ENCODE results near the gene TMEM218. TPM values are rescaled to one million over a fixed set of nuclear protein-coding genes. Genes with fewer than 3 reads are reported as not detected.

Gene TMEM218
- total and polyA plus RNA-seq, 2 donors (not counting 1 experiment from before 2014, with no cell fraction given), result 31.9 to 34.8 TPM

GRCh38 chr11:125146232-125146631 is 34.8 kb upstream of the TMEM218 start:
- Histone ChIP-seq H3K79me2 (ENCODE audit: control insufficient read depth, insufficient read depth, low read length) (no peaks in the 10 kb centered on the region), H3K9ac (ENCODE audit: insufficient read depth, low read length) (no peak overlapping the region), H3K36me3 (ENCODE audit: control insufficient read depth, insufficient read depth, low read length) (no peaks in the 10 kb centered on the region), H3K9me3 (ENCODE audit: control insufficient read depth, insufficient read depth, low read depth, low read length) (no peaks in the 10 kb centered on the region), H3K27ac (ENCODE audit: insufficient read depth, low read length) (no peak overlapping the region), H4K20me1 (ENCODE audit: control insufficient read depth, extremely low read depth, insufficient read depth, low read length) (no peaks in the 10 kb centered on the region), H3K4me1 (ENCODE audit: control insufficient read depth, extremely low read depth, insufficient read depth, low read length) (no peaks in the 10 kb centered on the region), H3K4me3 (replicated peaks in 1 of 4; ENCODE audit: control extremely low read depth in 1 of 4, insufficient read depth in 1 of 4, low read depth in 3 of 4, low read length in 4 of 4) (no peak overlapping the region), H2AFZ (ENCODE audit: low read length) (no peak overlapping the region), H3K27me3 (ENCODE audit: control insufficient read depth, insufficient read depth, low read length) (peaks cover 6% of the 10 kb centered on the region), H3K4me2 (ENCODE audit: extremely low read depth, insufficient read depth, low read length) (no peak overlapping the region)
- DNase-seq (ENCODE audit: low read depth in 2 of 2), result no peak
- TF ChIP-seq EZH2 (IDR thresholded peaks at IDR 0.05; ENCODE audit: low read length, missing control alignments), result no peak
- no peak for TF ChIP-seq CTCF (conservative IDR thresholded peaks at IDR 0.05 in 1 of 2, IDR thresholded peaks at IDR 0.05 in 1 of 2; ENCODE audit: low read depth in 1 of 2, low read length in 2 of 2)

DNA sequence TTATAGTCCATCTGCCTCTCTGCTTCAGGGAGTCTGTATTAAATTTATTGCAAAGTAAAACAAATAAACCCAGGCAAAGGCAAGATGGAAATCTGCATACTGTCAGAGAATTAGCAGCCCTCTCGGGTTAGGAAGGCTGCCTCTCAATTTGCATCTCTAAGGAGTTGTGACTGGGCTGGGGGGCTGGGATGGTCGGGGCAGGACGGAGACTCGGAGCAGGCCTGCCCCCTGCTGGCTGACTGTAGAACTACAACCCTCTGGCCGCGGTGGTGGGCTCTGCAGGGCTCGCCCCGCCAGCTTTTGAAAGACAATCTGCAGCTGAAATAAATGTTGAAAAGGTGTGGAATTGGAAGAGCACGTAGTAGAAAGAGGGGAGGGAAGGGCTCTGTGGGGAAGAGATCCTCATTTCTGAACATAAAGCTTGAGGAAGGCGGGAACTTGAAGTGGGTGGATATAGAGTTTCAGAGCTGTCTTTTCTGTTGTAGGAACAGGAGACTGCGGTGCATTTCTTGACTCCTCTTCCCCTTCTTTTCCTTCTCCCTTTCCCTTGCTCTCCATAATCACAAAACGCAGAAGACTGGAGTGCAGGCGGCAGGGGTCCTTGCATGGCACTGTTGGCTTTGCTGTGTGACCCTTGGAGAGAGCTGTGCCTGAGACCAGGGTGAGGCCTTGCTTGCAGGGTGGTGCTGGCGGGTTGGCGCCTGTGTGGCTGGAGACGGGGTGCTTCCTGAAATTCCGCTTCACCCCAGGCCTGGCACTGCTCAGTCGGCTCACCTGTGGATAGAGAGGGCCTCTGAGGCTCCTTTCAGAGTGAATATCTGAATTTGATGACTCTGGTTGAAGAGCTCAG is 30.5 kb upstream of the TMEM218 start:
- TF ChIP-seq EZH2 (IDR thresholded peaks at IDR 0.05; ENCODE audit: low read length, missing control alignments), result no peak
- peak; percentile 89 to 94 for TF ChIP-seq CTCF (conservative IDR thresholded peaks at IDR 0.05 in 1 of 2, IDR thresholded peaks at IDR 0.05 in 1 of 2; ENCODE audit: low read depth in 1 of 2, low read length in 2 of 2)
- Histone ChIP-seq H3K4me2 (ENCODE audit: extremely low read depth, insufficient read depth, low read length) (no peak overlapping the region), H3K4me1 (ENCODE audit: control insufficient read depth, extremely low read depth, insufficient read depth, low read length) (no peaks in the 10 kb centered on the region), H3K27ac (ENCODE audit: insufficient read depth, low read length) (no peak overlapping the region), H3K9ac (ENCODE audit: insufficient read depth, low read length) (no peak overlapping the region), H3K4me3 (replicated peaks in 1 of 4; ENCODE audit: control extremely low read depth in 1 of 4, insufficient read depth in 1 of 4, low read depth in 3 of 4, low read length in 4 of 4) (no peak overlapping the region), H3K79me2 (ENCODE audit: control insufficient read depth, insufficient read depth, low read length) (no peaks in the 10 kb centered on the region), H3K36me3 (ENCODE audit: control insufficient read depth, insufficient read depth, low read length) (no peaks in the 10 kb centered on the region), H2AFZ (ENCODE audit: low read length) (no peak overlapping the region), H3K27me3 (ENCODE audit: control insufficient read depth, insufficient read depth, low read length) (peaks cover 2% of the 10 kb centered on the region), H3K9me3 (ENCODE audit: control insufficient read depth, insufficient read depth, low read depth, low read length) (no peaks in the 10 kb centered on the region), H4K20me1 (ENCODE audit: control insufficient read depth, extremely low read depth, insufficient read depth, low read length) (no peaks in the 10 kb centered on the region)
- DNase-seq (ENCODE audit: low read depth in 2 of 2), result peak; percentile 16 to 35

DNA sequence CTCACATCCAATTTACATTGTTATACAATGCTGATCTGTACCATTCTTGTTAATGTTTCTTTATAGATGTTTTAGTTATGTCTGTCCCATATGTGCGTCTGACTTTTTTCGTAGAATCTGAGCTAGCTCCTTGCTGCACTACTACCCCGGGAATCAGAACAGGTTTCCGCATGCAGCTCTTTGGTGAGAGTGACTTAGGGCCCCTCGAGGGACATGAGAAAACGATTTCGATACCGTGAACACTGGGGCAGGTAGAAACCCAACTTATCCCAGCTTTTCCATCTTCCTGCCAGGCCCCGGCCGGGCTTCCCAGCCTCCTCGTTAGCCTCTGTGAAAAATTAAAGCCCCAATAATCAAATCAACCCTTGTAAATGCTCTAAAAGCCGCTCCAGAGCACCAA is 29.8 kb upstream of the TMEM218 start:
- Histone ChIP-seq H3K27ac (ENCODE audit: insufficient read depth, low read length) (no peak overlapping the region), H3K9ac (ENCODE audit: insufficient read depth, low read length) (no peak overlapping the region), H2AFZ (ENCODE audit: low read length) (no peak overlapping the region), H3K4me3 (replicated peaks in 1 of 4; ENCODE audit: control extremely low read depth in 1 of 4, insufficient read depth in 1 of 4, low read depth in 3 of 4, low read length in 4 of 4) (no peak overlapping the region), H4K20me1 (ENCODE audit: control insufficient read depth, extremely low read depth, insufficient read depth, low read length) (no peaks in the 10 kb centered on the region), H3K36me3 (ENCODE audit: control insufficient read depth, insufficient read depth, low read length) (no peaks in the 10 kb centered on the region), H3K4me2 (ENCODE audit: extremely low read depth, insufficient read depth, low read length) (no peak overlapping the region), H3K9me3 (ENCODE audit: control insufficient read depth, insufficient read depth, low read depth, low read length) (no peaks in the 10 kb centered on the region), H3K4me1 (ENCODE audit: control insufficient read depth, extremely low read depth, insufficient read depth, low read length) (no peaks in the 10 kb centered on the region), H3K79me2 (ENCODE audit: control insufficient read depth, insufficient read depth, low read length) (no peaks in the 10 kb centered on the region), H3K27me3 (ENCODE audit: control insufficient read depth, insufficient read depth, low read length) (peaks cover 2% of the 10 kb centered on the region)
- DNase-seq (ENCODE audit: low read depth in 2 of 2), result no peak
- no peak for TF ChIP-seq EZH2 (IDR thresholded peaks at IDR 0.05; ENCODE audit: low read length, missing control alignments)
- no peak for TF ChIP-seq CTCF (conservative IDR thresholded peaks at IDR 0.05 in 1 of 2, IDR thresholded peaks at IDR 0.05 in 1 of 2; ENCODE audit: low read depth in 1 of 2, low read length in 2 of 2)
